Anterior cingulate cortex (tissue), 58 donors: Measurements from ENCODE around the gene PCDHB10.
"Not testable (repeated sequence)": the region's sequence is repeated elsewhere in the genome, so short reads cannot be mapped to it uniquely, and the experiment has no call there.

Experiments
- DNase-seq, 58 donors: peaks; one replicate each; lab custom pipeline; 2025; lab: John Stamatoyannopoulos, UW

Gene PCDHB10

GRCh38 chr5:141235922-141236321, 43.8 kb downstream of the PCDHB10 start:
- not testable (repeated sequence) for DNase-seq

- DNase-seq: no peak
Measured at GRCh38 chr5:141236516-141237313, 44.6 kb downstream of the PCDHB10 start.

- no peak for DNase-seq
Measured at GRCh38 chr5:141241496-141241895, 49.3 kb downstream of the PCDHB10 start.
